ENCODE data around the gene DDX49. TPM values are rescaled to one million over a fixed set of nuclear protein-coding genes. Genes with fewer than 3 reads are reported as not detected.
A peak's percentile ranks its signal among the peaks of the same experiment; 100 is the strongest.

Gene DDX49
- total RNA-seq, 2 donors from 2014 or later = 33.7 to 54.4 TPM

DNA sequence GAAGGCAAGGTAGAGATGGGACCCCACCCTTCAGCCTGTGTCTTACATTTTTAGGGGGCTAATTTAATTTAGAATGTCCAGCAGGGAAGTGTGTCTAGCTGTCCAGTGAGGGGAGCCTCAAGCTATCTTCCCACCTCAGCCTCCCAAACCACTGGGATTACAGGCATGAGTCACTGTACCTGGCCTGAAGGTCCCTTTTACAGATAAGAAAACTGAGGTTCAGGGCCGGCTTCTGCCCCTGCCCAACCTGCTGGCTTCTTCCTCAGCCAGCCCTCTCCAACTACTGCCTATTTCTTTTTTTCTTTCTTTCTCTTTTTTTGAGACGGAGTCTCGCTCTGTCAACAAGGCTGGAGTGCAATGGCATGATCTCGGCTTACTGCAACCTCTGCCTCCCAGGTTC lies 40.9 kb downstream of the DDX49 start:
- Mint-ChIP-seq H3K4me3 (no peak overlapping the region), H3K9me3 (no peaks in the 10 kb centered on the region), H3K27ac (no peak overlapping the region), H3K27me3 (peaks cover 9% of the 10 kb centered on the region), H3K4me1 (peaks cover 11% of the 10 kb centered on the region), H3K36me3 (ENCODE audit: low read depth) (no peaks in the 10 kb centered on the region)
- no peak for ATAC-seq (replicated peaks)

DNA sequence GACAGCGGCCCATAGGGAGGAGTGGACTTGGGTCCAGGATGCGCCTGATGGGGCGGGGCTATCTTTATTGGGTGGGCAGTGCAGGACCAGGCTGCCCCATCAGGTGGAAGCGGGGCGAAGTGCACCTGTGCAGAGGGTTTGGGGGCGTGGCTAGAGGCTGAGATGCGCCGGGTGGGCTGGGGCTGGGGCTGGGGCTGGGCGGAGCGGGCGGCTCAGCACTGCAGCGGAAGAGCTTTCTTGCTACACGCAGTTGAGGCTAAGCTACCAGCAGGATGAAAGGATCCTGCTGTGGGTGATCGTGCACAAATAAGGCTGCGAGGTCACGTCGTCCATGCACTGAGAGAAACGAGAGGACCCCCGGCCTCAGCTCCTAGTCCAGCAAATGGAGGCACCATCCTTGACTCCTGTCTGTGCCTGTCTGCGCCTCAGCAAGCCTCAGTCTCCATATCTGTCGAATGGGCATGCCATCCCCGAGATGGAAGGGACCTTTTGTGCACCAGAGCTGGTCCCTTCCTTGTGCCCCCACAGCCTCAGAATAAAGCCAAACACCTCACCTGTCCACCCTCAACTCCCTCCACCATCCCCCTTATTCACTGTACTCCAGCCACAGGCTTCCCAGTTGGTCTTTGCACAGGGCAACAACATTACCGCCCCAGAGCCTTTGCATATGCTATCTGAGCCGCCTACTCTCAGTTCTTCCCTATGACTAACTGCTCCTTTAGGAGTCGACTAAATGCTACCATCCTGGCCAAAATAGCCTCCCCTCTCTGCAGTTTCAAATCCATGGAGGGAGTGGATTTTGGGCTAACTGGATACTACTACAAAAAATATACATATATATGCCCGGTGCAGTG lies 42.5 kb downstream of the DDX49 start:
- H3K4me3 Mint-ChIP-seq = peak overlapping the region; percentile 4
- H3K27me3 Mint-ChIP-seq = peaks cover 9% of the 10 kb centered on the region
- H3K27ac Mint-ChIP-seq = no peak overlapping the region
- H3K36me3 Mint-ChIP-seq (ENCODE audit: low read depth) = no peaks in the 10 kb centered on the region
- no peaks in the 10 kb centered on the region for H3K9me3 Mint-ChIP-seq
- no peak for ATAC-seq (replicated peaks)
- H3K4me1 Mint-ChIP-seq = peaks cover 11% of the 10 kb centered on the region

DNA sequence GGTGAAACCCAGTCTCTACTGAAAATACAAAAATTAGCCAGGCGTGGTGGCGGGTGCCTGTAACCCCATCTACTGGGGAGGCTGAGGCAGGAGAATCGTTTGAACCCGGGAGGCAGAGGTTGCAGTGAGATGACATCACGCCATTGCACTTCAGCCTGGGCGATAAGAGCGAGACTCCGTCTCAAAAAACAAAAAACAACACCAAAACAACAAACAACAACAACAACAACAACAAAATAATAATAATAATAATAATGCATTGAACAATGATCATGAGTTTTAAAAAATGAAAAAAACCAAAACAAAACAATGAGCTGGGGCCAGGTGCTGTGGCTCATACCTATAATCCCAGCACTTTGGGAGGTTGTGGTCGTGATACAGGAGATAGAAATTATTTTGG lies 44.6 kb downstream of the DDX49 start:
- Mint-ChIP-seq H3K4me3 (no peak overlapping the region), H3K27me3 (peaks cover 12% of the 10 kb centered on the region), H3K9me3 (no peaks in the 10 kb centered on the region), H3K27ac (no peak overlapping the region), H3K36me3 (ENCODE audit: low read depth) (no peaks in the 10 kb centered on the region), H3K4me1 (peaks cover 11% of the 10 kb centered on the region)
- no peak for ATAC-seq (replicated peaks)

- Mint-ChIP-seq H3K4me3 (no peak overlapping the region), H3K27ac (no peak overlapping the region), H3K27me3 (peaks cover 11% of the 10 kb centered on the region), H3K4me1 (peaks cover 10% of the 10 kb centered on the region), H3K36me3 (ENCODE audit: low read depth) (no peaks in the 10 kb centered on the region), H3K9me3 (no peaks in the 10 kb centered on the region)
- ATAC-seq (replicated peaks) = no peak
Measured at GRCh38 chr19:18966307-18966706, 46.8 kb downstream of the DDX49 start.

- H3K36me3 Mint-ChIP-seq (ENCODE audit: low read depth) = no peaks in the 10 kb centered on the region
- no peak overlapping the region for H3K27ac Mint-ChIP-seq
- H3K9me3 Mint-ChIP-seq = no peaks in the 10 kb centered on the region
- no peaks in the 10 kb centered on the region for H3K4me1 Mint-ChIP-seq
- peaks cover 3% of the 10 kb centered on the region for H3K27me3 Mint-ChIP-seq
- H3K4me3 Mint-ChIP-seq = no peak overlapping the region
- no peak for ATAC-seq (replicated peaks)
Measured at GRCh38 chr19:18967358-18968146, 48.0 kb downstream of the DDX49 start.

GRCh38 chr19:18969931-18970659 lies 50.6 kb downstream of the DDX49 start:
- Mint-ChIP-seq H3K4me3 (no peak overlapping the region), H3K9me3 (no peaks in the 10 kb centered on the region), H3K27ac (no peak overlapping the region), H3K27me3 (peaks cover 5% of the 10 kb centered on the region), H3K4me1 (no peaks in the 10 kb centered on the region), H3K36me3 (ENCODE audit: low read depth) (no peaks in the 10 kb centered on the region)
- ATAC-seq (replicated peaks) = no peak

GRCh38 chr19:18972301-18972811 lies 52.8 kb downstream of the DDX49 start:
- H3K27ac Mint-ChIP-seq = no peak overlapping the region
- H3K4me1 Mint-ChIP-seq = no peaks in the 10 kb centered on the region
- no peaks in the 10 kb centered on the region for H3K36me3 Mint-ChIP-seq (ENCODE audit: low read depth)
- no peak overlapping the region for H3K4me3 Mint-ChIP-seq
- no peak for ATAC-seq (replicated peaks)
- H3K9me3 Mint-ChIP-seq = no peaks in the 10 kb centered on the region
- H3K27me3 Mint-ChIP-seq = peaks cover 5% of the 10 kb centered on the region

DNA sequence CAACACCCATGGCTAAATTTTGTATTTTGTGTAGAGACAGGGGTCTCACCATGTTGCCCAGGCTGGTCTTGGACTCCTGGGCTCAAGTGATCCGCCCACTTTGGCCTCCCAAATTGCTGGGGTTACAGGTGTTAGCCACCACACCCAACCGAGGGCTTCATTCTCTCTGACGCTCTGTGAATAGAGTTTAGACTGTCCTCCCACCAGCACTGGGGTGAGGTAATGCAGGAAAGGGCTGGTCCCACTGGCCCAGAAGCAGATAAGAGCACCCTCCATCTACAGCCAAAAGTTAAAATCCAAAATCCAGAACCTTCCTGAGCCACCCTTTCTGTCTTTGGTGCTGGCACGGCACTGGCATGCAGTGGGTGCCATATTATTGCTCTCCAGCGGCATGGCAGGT lies 53.3 kb downstream of the DDX49 start:
- Mint-ChIP-seq H3K27ac (no peak overlapping the region), H3K36me3 (ENCODE audit: low read depth) (no peaks in the 10 kb centered on the region), H3K27me3 (peaks cover 5% of the 10 kb centered on the region), H3K4me3 (no peak overlapping the region), H3K9me3 (no peaks in the 10 kb centered on the region), H3K4me1 (no peaks in the 10 kb centered on the region)
- ATAC-seq (replicated peaks) = no peak

GRCh38 chr19:18975011-18975410 lies 55.5 kb downstream of the DDX49 start:
- ATAC-seq (replicated peaks) = no peak
- H3K9me3 Mint-ChIP-seq = no peaks in the 10 kb centered on the region
- no peaks in the 10 kb centered on the region for H3K36me3 Mint-ChIP-seq (ENCODE audit: low read depth)
- peaks cover 3% of the 10 kb centered on the region for H3K27me3 Mint-ChIP-seq
- H3K27ac Mint-ChIP-seq = no peak overlapping the region
- H3K4me3 Mint-ChIP-seq = no peak overlapping the region
- no peaks in the 10 kb centered on the region for H3K4me1 Mint-ChIP-seq

GRCh38 chr19:18975869-18976268 lies 56.4 kb downstream of the DDX49 start:
- H3K4me3 Mint-ChIP-seq = no peak overlapping the region
- no peak overlapping the region for H3K27ac Mint-ChIP-seq
- peaks cover 3% of the 10 kb centered on the region for H3K27me3 Mint-ChIP-seq
- no peaks in the 10 kb centered on the region for H3K9me3 Mint-ChIP-seq
- no peaks in the 10 kb centered on the region for H3K36me3 Mint-ChIP-seq (ENCODE audit: low read depth)
- ATAC-seq (replicated peaks) = no peak
- no peaks in the 10 kb centered on the region for H3K4me1 Mint-ChIP-seq

Other genes with a start within 250 kb of the DDX49 start
- gene CRTC1, start 236.0 kb upstream of the DDX49 start, total RNA-seq = 10 to 100 TPM in 1 of 2 donors, 1 to 10 TPM in 1; 7.8 to 13.6 TPM
- gene COMP, start 128.4 kb upstream of the DDX49 start, total RNA-seq = not detected
- gene UPF1, start 87.8 kb upstream of the DDX49 start, total RNA-seq = 10 to 100 TPM; 64.9 to 90.1 TPM
- gene CERS1, start 23.6 kb upstream of the DDX49 start, total RNA-seq = not detected
- 100 to 1,000 TPM; 166 to 171 TPM for gene COPE, start 328 bp upstream of the DDX49 start, total RNA-seq
- gene HOMER3, start 21.5 kb downstream of the DDX49 start, total RNA-seq = 1 to 10 TPM in 1 of 2 donors, under 1 TPM in 1; 0.63 to 1.7 TPM
- 100 to 1,000 TPM; 120 to 128 TPM for gene SUGP2, start 113.8 kb downstream of the DDX49 start, total RNA-seq
- gene ARMC6, start 113.9 kb downstream of the DDX49 start, total RNA-seq = 10 to 100 TPM; 19.6 to 44.4 TPM
- gene SLC25A42, start 144.3 kb downstream of the DDX49 start, total RNA-seq = 10 to 100 TPM; 14.1 to 18.5 TPM
- 10 to 100 TPM; 21.0 to 22.4 TPM for gene TMEM161A, start 218.8 kb downstream of the DDX49 start, total RNA-seq

Measured in activated T-helper 17 cell treated with anti-CD3 and anti-CD28 coated beads, Interleukin-2, amount 50 U/mL, for 72 hours (primary cell).